ENCODE data around the gene RBM15B.

Gene RBM15B

GRCh38 chr3:51382076-51382745 is 8.9 kb upstream of the RBM15B start:
- no peak for TF ChIP-seq CTCF (conservative IDR thresholded peaks at IDR 0.05; ENCODE audit: low read depth, low read length)
- no peak overlapping the region for H3K4me3 ChIP-seq (ENCODE audit: low read length)
- DNase-seq (ENCODE audit: low read depth) = no peak

GRCh38 chr3:51382947-51383578 is 8.0 kb upstream of the RBM15B start:
- no peak overlapping the region for H3K4me3 ChIP-seq (ENCODE audit: low read length)
- no peak for DNase-seq (ENCODE audit: low read depth)
- no peak for TF ChIP-seq CTCF (conservative IDR thresholded peaks at IDR 0.05; ENCODE audit: low read depth, low read length)

DNA sequence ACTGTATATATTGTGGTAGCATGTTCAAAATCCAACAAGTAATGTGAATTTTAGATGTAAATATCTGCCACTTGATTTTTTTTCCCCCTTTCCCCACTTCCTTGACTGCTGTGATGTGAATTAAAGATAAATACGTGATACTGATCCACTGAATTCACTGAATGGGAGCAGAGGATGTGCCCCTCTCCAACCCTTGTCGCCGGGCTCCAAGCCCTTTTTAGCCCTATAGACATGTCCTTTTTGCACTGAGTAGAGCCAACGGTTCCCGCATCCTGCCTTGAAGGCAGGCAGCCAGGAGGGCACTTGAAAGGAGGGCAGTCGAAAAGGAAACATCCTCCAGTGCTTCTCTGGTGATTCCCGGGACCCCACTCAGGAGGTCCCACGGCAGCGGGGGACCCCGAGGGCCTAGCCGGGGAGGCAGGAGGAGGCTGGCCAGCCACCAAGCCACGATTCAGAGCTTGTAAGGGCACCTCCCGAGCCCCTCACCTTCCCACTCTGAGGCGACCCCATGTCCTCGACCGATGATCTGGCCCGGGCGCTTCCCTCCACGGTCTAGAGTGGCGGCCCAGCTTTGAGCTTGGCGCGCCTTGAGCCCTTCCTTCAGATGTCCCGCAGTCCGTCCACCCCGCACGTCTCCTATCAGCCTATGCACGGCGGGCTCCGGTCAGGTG is 6.9 kb upstream of the RBM15B start:
- TF ChIP-seq CTCF (conservative IDR thresholded peaks at IDR 0.05; ENCODE audit: low read depth, low read length) = no peak
- DNase-seq (ENCODE audit: low read depth) = no peak
- H3K4me3 ChIP-seq (ENCODE audit: low read length) = peak overlapping the region; percentile 98

DNA sequence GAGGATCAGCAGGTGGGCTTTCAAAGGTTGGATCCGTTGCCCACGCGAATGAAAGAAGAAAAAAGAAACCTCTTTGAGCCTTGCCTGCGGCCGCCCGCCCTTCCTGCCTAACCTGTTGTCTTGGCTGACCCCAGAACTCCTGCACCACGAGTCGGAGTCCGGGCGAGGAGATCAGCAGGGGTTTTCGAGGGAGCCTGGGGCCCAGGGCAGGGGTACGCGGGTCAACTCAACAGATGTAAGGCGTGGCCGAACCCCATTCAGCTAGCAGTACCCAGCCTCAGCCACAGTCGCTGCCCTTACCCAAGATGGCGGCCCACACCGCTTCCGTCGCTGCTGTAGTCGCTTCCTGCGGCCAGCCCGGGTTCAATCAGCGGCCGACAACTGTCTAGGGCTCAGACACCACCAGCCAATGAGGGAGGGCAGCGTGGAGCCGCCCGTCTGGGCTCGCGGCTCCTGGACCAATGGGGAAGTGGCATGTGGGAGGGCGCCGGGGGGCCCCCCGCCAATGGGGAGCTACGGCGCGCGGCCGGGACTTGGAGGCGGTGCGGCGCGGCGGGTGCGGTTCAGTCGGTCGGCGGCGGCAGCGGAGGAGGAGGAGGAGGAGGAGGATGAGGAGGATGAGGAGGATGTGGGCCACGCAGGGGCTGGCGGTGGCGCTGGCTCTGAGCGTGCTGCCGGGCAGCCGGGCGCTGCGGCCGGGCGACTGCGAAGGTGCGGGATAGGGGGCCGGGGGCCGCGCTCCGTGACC is 6.2 kb upstream of the RBM15B start, which contains the start of gene MANF:
Gene MANF (plus strand): TSS at position 566 of the 748 bp plus-strand sequence. CDS start 52 bp downstream, at position 618.
- peak; percentile 95 for DNase-seq (ENCODE audit: low read depth)
- TF ChIP-seq CTCF (conservative IDR thresholded peaks at IDR 0.05; ENCODE audit: low read depth, low read length) = no peak
- H3K4me3 ChIP-seq (ENCODE audit: low read length) = peak within 1 kb of the TSS; percentile 98

GRCh38 chr3:51385621-51386091 is 5.4 kb upstream of the RBM15B start:
- no peak for TF ChIP-seq CTCF (conservative IDR thresholded peaks at IDR 0.05; ENCODE audit: low read depth, low read length)
- peak overlapping the region; percentile 71 for H3K4me3 ChIP-seq (ENCODE audit: low read length)
- DNase-seq (ENCODE audit: low read depth) = no peak

DNA sequence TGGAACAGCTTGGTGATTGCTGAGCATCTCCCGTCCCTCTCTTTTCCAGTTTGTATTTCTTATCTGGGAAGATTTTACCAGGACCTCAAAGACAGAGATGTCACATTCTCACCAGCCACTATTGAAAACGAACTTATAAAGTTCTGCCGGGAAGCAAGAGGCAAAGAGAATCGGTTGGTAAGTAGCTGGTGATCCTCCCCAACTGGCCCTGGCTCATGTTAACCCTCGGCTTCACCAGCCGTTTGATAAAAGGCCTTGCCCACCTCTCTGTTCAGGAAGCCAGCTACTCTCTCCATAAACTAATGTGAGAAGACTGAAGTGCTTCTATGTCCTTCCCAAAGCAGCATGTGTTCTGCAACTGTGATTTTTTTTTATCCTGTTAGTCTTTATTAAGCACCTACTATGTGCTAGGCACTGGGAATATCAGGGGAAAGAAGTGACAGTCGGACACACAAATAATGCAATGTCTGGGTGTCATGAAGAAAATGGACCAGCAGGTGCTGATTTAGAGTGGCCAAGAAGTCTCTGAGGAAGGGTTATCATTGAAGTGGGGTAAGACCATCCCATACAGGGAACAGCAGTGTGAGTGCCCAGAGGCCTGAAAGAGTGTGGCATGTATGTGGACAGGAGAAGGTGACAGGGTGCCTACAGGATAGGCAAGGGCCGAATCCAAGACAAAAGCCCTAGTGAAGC is 4.8 kb upstream of the RBM15B start:
- peak; percentile 11 for TF ChIP-seq CTCF (conservative IDR thresholded peaks at IDR 0.05; ENCODE audit: low read depth, low read length)
- peak overlapping the region; percentile 71 for H3K4me3 ChIP-seq (ENCODE audit: low read length)
- no peak for DNase-seq (ENCODE audit: low read depth)
